Endothelial cell of umbilical vein (primary cell): ENCODE results near the gene PYGB.

Experiments
- CTCF ChIP-seq, 2 donors: IDR thresholded peaks; 1 replicate in 1 of 2; 2 replicates in 1 of 2; pipeline ENCODE4 v1.5.1; 2011; ENCODE audit warnings: low read length in 2 of 2, mild to moderate bottlenecking in 2 of 2, moderate library complexity in 2 of 2, control low read depth in 1 of 2, inconsistent platforms in 1 of 2, low read depth in 1 of 2; ENCODE audit not compliant: insufficient read depth in 1 of 2; ENCODE audit errors: extremely low read depth in 1 of 2
- EZH2 ChIP-seq: IDR thresholded peaks from 2 replicates; pipeline ENCODE4 v1.6.1; 2012; ENCODE audit warnings: borderline replicate concordance, low read depth, mild to moderate bottlenecking, moderate library complexity, low read length, inconsistent platforms; ENCODE audit not compliant: severe bottlenecking
- FOS ChIP-seq: IDR thresholded peaks from 2 replicates; pipeline ENCODE4 v1.6.1; 2011; ENCODE audit warnings: mild to moderate bottlenecking, low read length, moderate library complexity, borderline replicate concordance; ENCODE audit not compliant: insufficient read depth
- JUN ChIP-seq: IDR thresholded peaks from 2 replicates; pipeline ENCODE4 v1.6.1; 2011; ENCODE audit warnings: borderline replicate concordance, low read depth; ENCODE audit not compliant: insufficient read length, insufficient read depth
- MAX ChIP-seq: IDR thresholded peaks from 2 replicates; pipeline ENCODE4 v1.6.1; 2011; ENCODE audit not compliant: insufficient read depth, insufficient read length
- MYC ChIP-seq: IDR thresholded peaks from one replicate; pipeline ENCODE4 v1.6.1; 2011; ENCODE audit warnings: mild to moderate bottlenecking, low read depth, low read length
- POLR2A ChIP-seq: IDR thresholded peaks from 2 replicates; pipeline ENCODE4 v1.6.1; 2012; ENCODE audit warnings: low read depth, mild to moderate bottlenecking, control low read depth, low read length
- POLR2AphosphoS5 ChIP-seq: IDR thresholded peaks from 2 replicates; pipeline ENCODE4 v1.6.1; 2012; ENCODE audit warnings: low read depth, mild to moderate bottlenecking, control low read depth, low read length, moderate library complexity; ENCODE audit not compliant: insufficient read depth

- TF ChIP-seq CTCF (IDR thresholded peaks at IDR 0.05; ENCODE audit: extremely low read depth in 1 of 2, insufficient read depth in 1 of 2, low read depth in 1 of 2, low read length in 2 of 2), result no peak
- no peak for TF ChIP-seq JUN
- no peak for TF ChIP-seq EZH2
- no peak for TF ChIP-seq POLR2AphosphoS5
- TF ChIP-seq POLR2A, result no peak
- no peak for TF ChIP-seq MYC
- no peak for TF ChIP-seq MAX
- no peak for TF ChIP-seq FOS
These were observed 894 bp downstream of the PYGB start for GRCh38 chr20:25248786-25249172.
